Stimulated activated CD8-positive, alpha-beta memory T cell treated with anti-CD3 and anti-CD28 coated beads, Interleukin-2, amount 100 ng/mL, for 48 hours (primary cell): ENCODE measurements around the gene TGM2.

ENCODE experiments used
- DNase-seq, 2 donors: peaks; one replicate each; pipeline ENCODE4 v3.0.0-alpha.2; 2020; ENCODE audit warnings: low read depth in 2 of 2

The TGM2 gene

GRCh38 chr20:38199501-38200390 lies 34.7 kb upstream of the TGM2 start:
- no peak for DNase-seq

DNA sequence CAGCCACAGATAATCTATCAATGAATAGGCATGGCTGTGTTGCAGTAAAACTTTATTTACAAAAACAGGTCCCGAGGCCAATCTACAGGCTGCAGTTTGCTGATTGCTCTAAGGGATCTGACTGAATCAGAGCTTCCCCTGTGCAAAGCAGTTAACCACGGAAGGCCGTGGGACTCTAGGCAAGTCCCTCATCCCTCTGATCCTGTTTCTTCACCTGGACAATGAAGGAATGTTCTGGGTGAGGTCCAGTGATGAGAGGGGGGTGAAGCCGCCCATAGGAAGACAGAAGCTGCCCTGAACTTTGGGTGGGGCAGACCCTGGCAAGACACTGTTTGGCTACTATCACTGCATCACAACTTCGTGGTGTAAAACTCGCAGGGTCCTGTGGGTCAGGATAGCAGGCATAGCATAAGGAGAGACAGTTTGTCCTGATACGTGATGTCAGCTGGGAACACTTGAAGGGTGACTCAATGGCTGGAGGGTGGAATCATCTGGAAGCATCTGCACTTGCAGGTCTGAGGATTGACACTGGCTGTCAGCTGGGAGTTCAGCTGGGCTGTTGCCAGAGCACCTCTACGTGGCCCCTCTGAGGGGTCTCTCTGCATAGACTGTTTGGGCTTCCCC lies 33.3 kb upstream of the TGM2 start:
- no peak for DNase-seq

DNA sequence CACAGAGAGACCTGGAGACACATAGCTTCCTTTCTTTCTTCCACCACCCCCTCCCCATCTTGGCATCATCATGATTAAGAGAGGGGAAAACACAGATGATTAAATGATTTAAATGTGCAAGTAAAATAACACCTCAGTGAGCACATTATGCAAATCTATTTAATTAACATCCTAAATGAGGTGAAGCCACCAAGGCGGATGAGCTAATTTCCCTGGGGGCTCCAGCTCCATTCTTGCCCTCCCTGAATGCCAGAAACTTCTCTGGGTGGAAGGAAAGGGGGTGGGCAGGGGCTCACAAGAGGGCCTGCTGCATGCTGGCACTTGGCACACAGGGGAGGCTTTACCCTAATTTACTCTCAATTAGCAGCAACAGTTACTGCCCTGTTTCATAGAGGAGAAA lies 32.5 kb upstream of the TGM2 start:
- no peak for DNase-seq

GRCh38 chr20:38197217-38197616 lies 32.1 kb upstream of the TGM2 start:
- no peak for DNase-seq

DNA sequence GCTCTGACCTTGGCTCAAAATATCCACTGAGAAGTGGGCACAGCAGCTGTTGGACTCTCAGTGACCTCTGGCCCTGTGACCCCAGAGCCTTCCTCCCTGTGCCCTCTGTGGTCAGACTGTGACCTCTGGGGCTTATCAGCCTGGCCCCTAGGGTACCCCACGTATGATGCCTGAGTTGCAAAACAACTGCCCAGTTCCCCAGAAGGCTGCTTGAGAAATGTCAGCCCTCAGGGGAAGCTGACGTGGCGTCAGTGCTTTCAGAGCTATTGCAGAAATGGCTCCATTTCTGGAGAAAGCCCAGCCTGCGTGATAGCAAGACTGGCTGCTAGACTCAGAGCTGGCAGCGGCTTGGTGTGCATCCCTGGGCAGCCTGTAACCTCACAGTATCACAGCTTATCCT lies 31.5 kb upstream of the TGM2 start:
- DNase-seq = no peak

DNA sequence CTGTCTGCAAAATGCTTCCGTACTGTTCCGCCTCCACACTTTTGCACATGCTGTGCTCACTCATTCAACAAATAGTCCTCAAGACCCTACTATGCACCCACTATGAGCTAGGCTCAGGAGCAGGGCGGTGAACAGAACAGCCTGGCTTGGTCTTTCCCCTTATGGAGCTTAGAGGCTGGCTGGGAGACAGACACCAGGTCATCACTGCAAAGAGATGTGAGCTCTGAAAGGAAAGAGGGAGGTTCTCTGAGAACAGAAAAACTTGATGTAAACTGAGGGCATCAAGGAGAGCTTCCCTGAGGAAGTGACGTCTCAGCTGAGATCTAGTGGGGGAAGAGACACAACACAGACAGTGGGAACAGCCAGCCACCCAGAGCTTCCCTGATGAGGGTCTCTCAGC lies 31.0 kb upstream of the TGM2 start:
- no peak for DNase-seq

- DNase-seq = no peak
These were observed 30.5 kb upstream of the TGM2 start for GRCh38 chr20:38195521-38195920.

- no peak for DNase-seq
These were observed 30.0 kb upstream of the TGM2 start for GRCh38 chr20:38194971-38195504.

- DNase-seq = no peak
These were observed 28.6 kb upstream of the TGM2 start for GRCh38 chr20:38193586-38194105.

DNA sequence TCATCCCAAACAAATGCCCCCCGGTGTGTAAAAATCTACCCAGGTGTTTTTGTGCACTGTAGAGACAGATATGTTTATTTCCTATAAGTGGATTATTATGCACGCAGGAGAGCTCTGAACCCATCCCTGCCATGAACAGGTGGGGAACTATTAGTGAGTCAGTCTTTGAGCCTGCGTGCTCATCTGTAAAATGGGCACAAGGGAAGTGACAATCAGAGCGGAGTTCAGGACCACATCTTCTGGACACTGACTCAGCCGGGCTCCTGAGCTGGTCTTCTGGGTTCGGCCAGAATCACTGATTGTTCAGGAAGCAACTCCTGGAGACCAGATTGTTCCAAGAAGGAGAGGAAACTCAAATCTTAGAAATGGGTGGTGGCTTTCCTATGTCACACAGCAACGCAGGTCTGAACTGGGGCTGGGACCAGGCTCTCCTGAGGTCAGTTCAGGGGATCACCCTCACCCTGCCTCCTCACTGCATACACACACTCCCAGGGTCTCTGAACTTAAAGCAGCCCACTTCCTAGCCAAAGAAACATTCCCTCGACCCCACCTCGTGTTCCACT lies 27.3 kb upstream of the TGM2 start:
- no peak for DNase-seq

- DNase-seq = no peak
These were observed 26.6 kb upstream of the TGM2 start for GRCh38 chr20:38191654-38192053.

- DNase-seq = no peak
These were observed 25.9 kb upstream of the TGM2 start for GRCh38 chr20:38190936-38191371.

DNA sequence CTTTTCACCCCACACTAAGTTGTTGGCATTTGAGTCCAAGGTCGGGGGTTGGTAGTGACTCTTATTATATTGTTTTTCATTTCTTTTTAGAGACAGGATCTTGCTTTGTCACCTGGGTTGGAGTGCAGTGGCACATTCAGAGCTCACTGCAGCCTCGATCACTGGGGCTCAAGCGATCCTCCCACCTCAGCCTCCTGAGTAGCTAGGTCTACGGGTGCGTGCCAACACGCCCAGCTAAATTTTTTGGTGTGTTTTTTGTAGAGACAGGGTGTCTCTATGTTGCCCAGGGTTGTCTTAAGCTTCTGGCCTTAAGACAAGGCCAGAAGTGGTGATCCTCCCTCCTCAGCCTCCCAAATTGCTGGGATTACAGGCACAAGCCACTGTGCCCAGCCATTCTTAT lies 25.1 kb upstream of the TGM2 start:
- no peak for DNase-seq

- DNase-seq = no peak
These were observed 22.4 kb upstream of the TGM2 start for GRCh38 chr20:38187517-38187916.

DNA sequence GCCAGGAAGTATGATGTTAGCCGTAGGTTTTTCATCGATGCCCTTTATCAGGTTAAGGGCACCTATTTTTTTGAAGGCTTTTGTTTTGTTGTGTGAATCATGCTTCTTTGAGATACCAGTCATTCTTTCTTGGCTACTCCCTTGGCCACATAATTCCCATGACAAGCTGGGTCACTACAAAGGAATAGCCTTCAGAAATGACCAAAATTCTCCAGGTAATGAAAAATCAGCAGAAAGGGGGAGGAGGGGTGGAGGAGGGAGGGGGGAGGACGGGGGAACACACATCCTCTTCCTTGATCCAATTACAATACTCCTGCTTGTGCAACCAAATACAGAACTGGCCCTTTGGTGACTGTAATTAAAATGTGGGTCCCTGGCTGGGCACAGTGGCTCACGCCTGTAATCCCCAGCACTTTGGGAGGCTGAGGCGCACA lies 21.7 kb upstream of the TGM2 start:
- DNase-seq = no peak

GRCh38 chr20:38184101-38184500 lies 19.0 kb upstream of the TGM2 start:
- DNase-seq = no peak

DNA sequence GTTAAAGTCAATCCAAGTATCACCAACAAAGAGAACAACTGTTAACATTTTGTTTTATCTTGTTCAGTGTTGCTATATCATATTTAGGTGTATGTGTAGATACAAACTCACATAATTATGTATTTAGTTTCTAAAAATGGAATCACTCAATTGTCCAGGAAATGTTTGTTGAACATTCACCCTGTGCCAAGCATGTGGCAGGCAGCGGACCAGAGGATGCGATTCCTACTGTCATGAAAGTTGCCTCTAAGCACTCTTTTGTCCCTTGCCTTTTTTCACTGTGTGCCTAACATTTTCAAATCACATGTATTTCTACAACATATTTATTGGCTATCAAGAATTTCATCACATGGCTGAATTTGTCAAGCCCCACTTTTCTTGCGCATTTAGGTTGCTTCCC lies 16.9 kb upstream of the TGM2 start:
- DNase-seq = no peak

GRCh38 chr20:38181207-38181801 lies 16.2 kb upstream of the TGM2 start:
- no peak for DNase-seq

GRCh38 chr20:38180781-38181180 lies 15.7 kb upstream of the TGM2 start:
- no peak for DNase-seq

GRCh38 chr20:38179846-38180245 lies 14.8 kb upstream of the TGM2 start:
- DNase-seq = no peak

DNA sequence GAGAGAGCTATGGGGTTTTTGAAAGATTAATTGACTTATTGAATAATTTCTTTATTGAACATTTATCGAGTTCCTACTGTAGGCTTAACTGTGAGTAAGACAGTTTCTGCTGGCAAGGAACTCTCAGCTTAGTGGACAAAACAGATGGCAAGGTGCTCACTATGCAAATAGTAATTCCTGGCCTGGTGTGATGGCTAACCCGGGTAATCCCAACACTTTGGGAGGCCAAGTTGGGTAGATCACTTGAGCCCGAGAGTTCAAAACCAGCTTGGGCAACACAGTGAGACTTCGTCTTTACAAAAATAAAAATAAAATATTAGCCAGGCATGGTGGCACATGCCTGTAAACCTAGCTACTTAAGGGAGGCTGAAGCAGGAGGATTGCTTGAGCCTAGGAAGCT lies 13.5 kb upstream of the TGM2 start:
- no peak for DNase-seq

DNA sequence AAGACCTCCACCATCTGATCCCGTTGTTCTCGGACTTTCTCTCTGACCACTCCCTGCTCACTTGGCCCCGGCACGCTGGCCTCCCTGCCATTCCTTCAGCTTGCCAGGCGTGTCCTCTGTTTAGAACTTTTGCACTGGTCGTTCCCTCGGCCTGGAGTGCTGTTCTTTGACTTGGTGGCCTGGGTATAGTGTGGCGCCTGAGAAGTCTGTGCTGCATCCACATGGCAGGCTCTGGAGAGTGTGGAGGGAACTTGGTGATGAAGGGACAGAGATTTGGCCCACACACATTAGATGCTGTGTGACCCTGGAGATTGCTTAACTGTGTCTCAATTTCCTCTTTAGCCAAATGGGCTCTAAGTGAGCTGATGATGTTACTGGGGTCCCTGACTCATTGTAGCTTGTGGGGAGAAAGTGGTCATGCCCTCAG lies 13.0 kb upstream of the TGM2 start:
- no peak for DNase-seq
